Measurements from ENCODE around the gene TSPAN9. TPM values are rescaled to one million over a fixed set of nuclear protein-coding genes. Genes with fewer than 3 reads are reported as not detected.

TSPAN9 gene
- total RNA-seq, 1 donor from 2014 or later, result 40.9 TPM

- H3K4me2 ChIP-seq (ENCODE audit: low read length), result no peak overlapping the region
- no peaks in the 10 kb centered on the region for H3K79me2 ChIP-seq (ENCODE audit: insufficient read depth, low read length)
- DNase-seq (ENCODE audit: low read depth), result peak; percentile 10
- H3K4me1 ChIP-seq (ENCODE audit: insufficient read depth, low read length), result no peaks in the 10 kb centered on the region
- H3K27me3 ChIP-seq (ENCODE audit: insufficient read depth, low read length), result no peaks in the 10 kb centered on the region
- no peak for TF ChIP-seq EZH2 (IDR thresholded peaks at IDR 0.05; ENCODE audit: insufficient read depth, low read length)
- TF ChIP-seq CTCF (IDR thresholded peaks at IDR 0.05; ENCODE audit: insufficient read depth, low read depth, low read length), result no peak
- no peak overlapping the region for H3K27ac Mint-ChIP-seq (ENCODE audit: unreplicated experiment)
- peaks cover 16% of the 10 kb centered on the region for H3K27me3 Mint-ChIP-seq (ENCODE audit: low read depth, unreplicated experiment)
- H3K4me1 Mint-ChIP-seq (ENCODE audit: low read depth, unreplicated experiment), result no peaks in the 10 kb centered on the region
- no peak overlapping the region for H3K27ac ChIP-seq (ENCODE audit: low read depth, low read length)
- H3K9me3 Mint-ChIP-seq (ENCODE audit: unreplicated experiment), result peaks cover 6% of the 10 kb centered on the region
- no peak overlapping the region for H3K4me3 ChIP-seq (ENCODE audit: insufficient read depth, low read depth, low read length)
- peaks cover 54% of the 10 kb centered on the region for H4K20me1 ChIP-seq (ENCODE audit: insufficient read depth, low read length)
- FAIRE-seq, result no peak
- H3K36me3 Mint-ChIP-seq (ENCODE audit: low read depth, unreplicated experiment), result peaks cover 14% of the 10 kb centered on the region
- H3K36me3 ChIP-seq (ENCODE audit: insufficient read depth, low read length), result no peaks in the 10 kb centered on the region
- H3K9me3 ChIP-seq (ENCODE audit: insufficient read depth, low read depth, low read length), result no peaks in the 10 kb centered on the region
- no peak overlapping the region for H3K4me3 Mint-ChIP-seq (ENCODE audit: unreplicated experiment)
- no peak overlapping the region for H2AFZ ChIP-seq (ENCODE audit: low read depth, low read length)
- no peak overlapping the region for H3K9ac ChIP-seq (ENCODE audit: low read length)
Observed at GRCh38 chr12:3252450-3252891, 175.3 kb downstream of the TSPAN9 start.

DNA sequence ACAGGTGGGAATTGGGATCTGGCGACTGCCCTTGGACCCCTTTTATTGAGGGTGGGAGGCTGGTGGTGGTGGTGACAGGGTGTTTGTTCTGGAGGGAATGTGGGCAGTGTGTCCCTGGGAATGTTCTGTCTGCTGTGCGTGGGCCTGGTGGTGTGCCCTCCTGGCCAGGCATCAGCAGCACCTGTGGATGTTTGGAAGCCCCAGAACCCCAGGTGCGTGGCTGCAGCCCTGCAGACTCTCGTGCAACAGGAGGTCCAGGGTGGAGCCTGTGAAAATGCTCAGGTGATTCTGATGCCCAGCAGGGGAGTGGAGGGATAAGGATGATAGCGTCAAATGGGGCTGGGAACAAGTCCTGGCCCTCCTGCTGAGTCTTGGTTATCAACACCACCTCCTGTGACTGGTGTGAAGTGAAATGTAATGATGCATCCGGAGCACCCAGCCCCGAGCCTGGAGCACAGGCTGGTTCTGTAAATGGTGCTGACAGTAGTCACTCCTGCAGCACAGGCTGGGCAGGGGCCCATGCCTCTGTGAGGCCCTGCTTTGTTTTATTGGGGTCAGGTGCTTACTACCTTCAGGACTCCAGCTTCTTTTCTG lies 176.6 kb downstream of the TSPAN9 start:
- Histone ChIP-seq H3K27me3 (ENCODE audit: insufficient read depth, low read length) (no peaks in the 10 kb centered on the region), H3K27ac (ENCODE audit: low read depth, low read length) (no peak overlapping the region), H3K79me2 (ENCODE audit: insufficient read depth, low read length) (no peaks in the 10 kb centered on the region), H3K4me2 (ENCODE audit: low read length) (no peak overlapping the region), H4K20me1 (ENCODE audit: insufficient read depth, low read length) (peaks cover 55% of the 10 kb centered on the region), H2AFZ (ENCODE audit: low read depth, low read length) (no peak overlapping the region), H3K4me1 (ENCODE audit: insufficient read depth, low read length) (peaks cover 4% of the 10 kb centered on the region), H3K9ac (ENCODE audit: low read length) (no peak overlapping the region), H3K36me3 (ENCODE audit: insufficient read depth, low read length) (no peaks in the 10 kb centered on the region), H3K4me3 (ENCODE audit: insufficient read depth, low read depth, low read length) (no peak overlapping the region), H3K9me3 (ENCODE audit: insufficient read depth, low read depth, low read length) (no peaks in the 10 kb centered on the region)
- TF ChIP-seq EZH2 (IDR thresholded peaks at IDR 0.05; ENCODE audit: insufficient read depth, low read length), result no peak
- no peak for TF ChIP-seq CTCF (IDR thresholded peaks at IDR 0.05; ENCODE audit: insufficient read depth, low read depth, low read length)
- Mint-ChIP-seq H3K27me3 (ENCODE audit: low read depth, unreplicated experiment) (peaks cover 9% of the 10 kb centered on the region), H3K36me3 (ENCODE audit: low read depth, unreplicated experiment) (peaks cover 14% of the 10 kb centered on the region), H3K4me1 (ENCODE audit: low read depth, unreplicated experiment) (peaks cover 5% of the 10 kb centered on the region), H3K27ac (ENCODE audit: unreplicated experiment) (peak overlapping the region; percentile 62), H3K4me3 (ENCODE audit: unreplicated experiment) (no peak overlapping the region), H3K9me3 (ENCODE audit: unreplicated experiment) (peaks cover 6% of the 10 kb centered on the region)
- DNase-seq (ENCODE audit: low read depth) (no peak), FAIRE-seq (no peak)

DNA sequence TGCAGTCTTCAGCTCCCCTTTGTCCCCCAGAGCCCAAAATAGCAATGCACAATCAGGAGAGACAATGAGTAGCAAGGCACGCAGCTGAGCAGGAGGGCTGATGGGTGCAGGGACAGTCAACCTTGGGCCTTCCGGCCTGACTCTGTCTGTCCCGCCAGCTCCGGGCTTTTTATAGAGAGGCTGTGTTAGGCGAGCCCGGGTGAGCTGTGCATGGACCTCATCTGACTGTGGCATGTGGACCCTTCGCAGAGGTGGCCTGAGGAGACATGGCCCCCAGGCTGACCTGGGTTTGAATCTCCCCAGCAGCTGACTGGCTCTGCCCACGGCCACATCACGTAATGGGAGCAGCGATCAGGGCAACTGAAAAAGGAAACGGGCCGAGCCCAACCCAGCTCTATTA lies 177.9 kb downstream of the TSPAN9 start:
- Mint-ChIP-seq H3K27me3 (ENCODE audit: low read depth, unreplicated experiment) (peaks cover 10% of the 10 kb centered on the region), H3K4me3 (ENCODE audit: unreplicated experiment) (no peak overlapping the region), H3K27ac (ENCODE audit: unreplicated experiment) (no peak overlapping the region), H3K4me1 (ENCODE audit: low read depth, unreplicated experiment) (peaks cover 5% of the 10 kb centered on the region), H3K36me3 (ENCODE audit: low read depth, unreplicated experiment) (peaks cover 8% of the 10 kb centered on the region), H3K9me3 (ENCODE audit: unreplicated experiment) (peaks cover 2% of the 10 kb centered on the region)
- TF ChIP-seq EZH2 (IDR thresholded peaks at IDR 0.05; ENCODE audit: insufficient read depth, low read length) (no peak), CTCF (IDR thresholded peaks at IDR 0.05; ENCODE audit: insufficient read depth, low read depth, low read length) (no peak)
- H2AFZ ChIP-seq (ENCODE audit: low read depth, low read length), result no peak overlapping the region
- no peaks in the 10 kb centered on the region for H3K79me2 ChIP-seq (ENCODE audit: insufficient read depth, low read length)
- H3K4me3 ChIP-seq (ENCODE audit: insufficient read depth, low read depth, low read length), result no peak overlapping the region
- no peaks in the 10 kb centered on the region for H3K9me3 ChIP-seq (ENCODE audit: insufficient read depth, low read depth, low read length)
- no peak for FAIRE-seq
- no peak overlapping the region for H3K9ac ChIP-seq (ENCODE audit: low read length)
- DNase-seq (ENCODE audit: low read depth), result no peak
- H3K4me2 ChIP-seq (ENCODE audit: low read length), result no peak overlapping the region
- no peaks in the 10 kb centered on the region for H3K27me3 ChIP-seq (ENCODE audit: insufficient read depth, low read length)
- no peaks in the 10 kb centered on the region for H3K36me3 ChIP-seq (ENCODE audit: insufficient read depth, low read length)
- peaks cover 67% of the 10 kb centered on the region for H4K20me1 ChIP-seq (ENCODE audit: insufficient read depth, low read length)
- H3K27ac ChIP-seq (ENCODE audit: low read depth, low read length), result no peak overlapping the region
- H3K4me1 ChIP-seq (ENCODE audit: insufficient read depth, low read length), result peaks cover 4% of the 10 kb centered on the region
